GM19043 (cell line): Measurements from ENCODE around the gene KLHL40.

Experiments used
- ATAC-seq: cut with Tn5 transposase; IDR thresholded peaks from one replicate; pipeline ENCODE4 v1.9.1; 2021; ENCODE audit warnings: low read depth; ENCODE audit not compliant: unreplicated experiment

Gene KLHL40

GRCh38 chr3:42667523-42668412 is 17.6 kb upstream of the KLHL40 start:
- no peak for ATAC-seq

- ATAC-seq, result no peak
Observed at GRCh38 chr3:42668413-42668760, 16.9 kb upstream of the KLHL40 start.

GRCh38 chr3:42668793-42669217 is 16.5 kb upstream of the KLHL40 start:
- no peak for ATAC-seq

- no peak for ATAC-seq
Observed at GRCh38 chr3:42670051-42670576, 15.2 kb upstream of the KLHL40 start.

- no peak for ATAC-seq
Observed at GRCh38 chr3:42670670-42671069, 14.7 kb upstream of the KLHL40 start.

GRCh38 chr3:42672515-42672914 is 12.8 kb upstream of the KLHL40 start:
- no peak for ATAC-seq

- no peak for ATAC-seq
Observed at GRCh38 chr3:42673082-42673481, 12.3 kb upstream of the KLHL40 start.

- no peak for ATAC-seq
Observed at GRCh38 chr3:42674146-42674545, 11.2 kb upstream of the KLHL40 start.

- no peak for ATAC-seq
Observed at GRCh38 chr3:42675909-42676308, 9.4 kb upstream of the KLHL40 start.

GRCh38 chr3:42678447-42678846 is 6.9 kb upstream of the KLHL40 start:
- no peak for ATAC-seq

- ATAC-seq, result no peak
Observed at GRCh38 chr3:42680271-42680670, 5.1 kb upstream of the KLHL40 start.

- no peak for ATAC-seq
Observed at GRCh38 chr3:42680806-42681205, 4.5 kb upstream of the KLHL40 start.

GRCh38 chr3:42681361-42682038 is 3.8 kb upstream of the KLHL40 start:
- ATAC-seq, result no peak

GRCh38 chr3:42682301-42683070 is 2.9 kb upstream of the KLHL40 start:
- ATAC-seq, result no peak

- ATAC-seq, result no peak
Observed at GRCh38 chr3:42683875-42684598, 1.3 kb upstream of the KLHL40 start.

GRCh38 chr3:42684632-42685362 is 540 bp upstream of the KLHL40 start:
- ATAC-seq, result no peak

GRCh38 chr3:42685891-42686820 is 819 bp downstream of the KLHL40 start:
- no peak for ATAC-seq

GRCh38 chr3:42686832-42687650 is 1.7 kb downstream of the KLHL40 start:
- ATAC-seq, result no peak
